ENCODE data around the gene DIS3L2. TPM values are rescaled to one million over a fixed set of nuclear protein-coding genes. Genes with fewer than 3 reads are reported as not detected.
"Not testable (repeated sequence)": the region's sequence is repeated elsewhere in the genome, so short reads cannot be mapped to it uniquely, and the experiment has no call there.

DIS3L2 gene
- total RNA-seq, 1 donor = 24.9 TPM

- no peak overlapping the region for H3K4me3 ChIP-seq (ENCODE audit: low read depth, low read length)
- no peak for TF ChIP-seq CTCF (IDR thresholded peaks at IDR 0.05; ENCODE audit: insufficient read depth, low read length)
- no peak for DNase-seq (ENCODE audit: low read depth)
Measured at GRCh38 chr2:232382331-232383225, 421.1 kb downstream of the DIS3L2 start.

- TF ChIP-seq CTCF (IDR thresholded peaks at IDR 0.05; ENCODE audit: insufficient read depth, low read length) = no peak
- no peak overlapping the region for H3K4me3 ChIP-seq (ENCODE audit: low read depth, low read length)
Measured at GRCh38 chr2:232384466-232384865, 423.0 kb downstream of the DIS3L2 start.

GRCh38 chr2:232385058-232385457, 423.5 kb downstream of the DIS3L2 start:
- H3K4me3 ChIP-seq (ENCODE audit: low read depth, low read length); DNase-seq (ENCODE audit: low read depth): not testable (repeated sequence)

More at GRCh38 chr2:232384466-232384865, 423.0 kb downstream of the DIS3L2 start:
- no peak for DNase-seq (ENCODE audit: low read depth)

- TF ChIP-seq CTCF (IDR thresholded peaks at IDR 0.05; ENCODE audit: insufficient read depth, low read length) = no peak
- peak; percentile 90 for DNase-seq (ENCODE audit: low read depth)
- H3K4me3 ChIP-seq (ENCODE audit: low read depth, low read length) = no peak overlapping the region
Measured at GRCh38 chr2:232385660-232386489, 424.4 kb downstream of the DIS3L2 start.

GRCh38 chr2:232386490-232386739, 424.9 kb downstream of the DIS3L2 start:
- DNase-seq (ENCODE audit: low read depth) = no peak
- no peak for TF ChIP-seq CTCF (IDR thresholded peaks at IDR 0.05; ENCODE audit: insufficient read depth, low read length)
- no peak overlapping the region for H3K4me3 ChIP-seq (ENCODE audit: low read depth, low read length)

Small RNA genes within 50 kb of the gene (small RNA-seq; reads per million reads assigned to genes)
- gene AC068134.3 (not detected), gene AC068134.4 (not detected), gene MIR562 (not detected)

Other genes starting within 250 kb of the DIS3L2 start
- 14.1 and 30.6 TPM in 2 replicates for gene PDE6D, start 180.4 kb upstream of the DIS3L2 start, total RNA-seq (ENCODE audit: low replicate concordance)
- 15.4 and 22.2 TPM in 2 replicates for gene COPS7B, start 175.3 kb upstream of the DIS3L2 start, total RNA-seq (ENCODE audit: low replicate concordance)
- not detected in 2 replicates for gene NPPC, start 35.3 kb upstream of the DIS3L2 start, total RNA-seq (ENCODE audit: low replicate concordance)

Data from fibroblast of the aortic adventitia (primary cell).